Naive thymus-derived CD8-positive, alpha-beta T cell (primary cell): ENCODE data around the gene TFRC. TPM values are rescaled to one million over a fixed set of nuclear protein-coding genes. Genes with fewer than 3 reads are reported as not detected.
A peak's percentile ranks its signal among the peaks of the same experiment; 100 is the strongest.
"Not testable (repeated sequence)": the region's sequence is repeated elsewhere in the genome, so short reads cannot be mapped to it uniquely, and the experiment has no call there.

Source experiments
- ATAC-seq, 2 donors: fragments of 150-1000 bp; cut with Tn5 transposase in 1 of 2; sonication (Bioruptor Pico), chemical (Tn5 transposase) in 1 of 2; 1 replicate in 1 of 2; 2 replicates in 1 of 2; pipeline ENCODE4 v1.10.0; 2021; ENCODE audit warnings: mild to moderate bottlenecking in 2 of 2, moderate library complexity in 2 of 2
- POLR2A ChIA-PET: fragments of 350-600 bp; sonication (Branson Sonifier 250); formaldehyde crosslinking; loops from one replicate; lab custom pipeline; 2021; ENCODE audit warnings: antibody characterized with exemption; lab: Charles Lee
- DNase-seq, 10 donors: peaks; one replicate each; pipeline versions ENCODE4 v3.0.0 to v3.0.0-alpha.2; 2020 to 2022
- H3K27ac Mint-ChIP-seq, 10 donors: one replicate each; pipeline ENCODE4 v1.8.0; 2020 to 2022; ENCODE audit warnings: mild to moderate bottlenecking in 10 of 10, mixed read lengths in 10 of 10, moderate library complexity in 4 of 10, inconsistent platforms in 1 of 10
- H3K27me3 Mint-ChIP-seq, 5 donors: one replicate each; pipeline ENCODE4 v1.8.0; 2021 to 2022; ENCODE audit warnings: mixed read lengths in 5 of 5
- H3K36me3 Mint-ChIP-seq, 3 donors: one replicate each; pipeline ENCODE4 v1.8.0; 2020 to 2022; ENCODE audit warnings: mixed read lengths in 3 of 3, mild to moderate bottlenecking in 2 of 3, inconsistent platforms in 1 of 3
- H3K4me1 Mint-ChIP-seq, 4 donors: one replicate each; pipeline ENCODE4 v1.8.0; 2021 to 2022; ENCODE audit warnings: mixed read lengths in 4 of 4
- H3K4me3 Mint-ChIP-seq, 10 donors: one replicate each; pipeline ENCODE4 v1.8.0; 2020 to 2022; ENCODE audit warnings: mild to moderate bottlenecking in 10 of 10, mixed read lengths in 10 of 10, moderate library complexity in 6 of 10, inconsistent platforms in 1 of 10
- H3K9me3 Mint-ChIP-seq, 9 donors: one replicate each; pipeline ENCODE4 v1.8.0; 2020 to 2022; ENCODE audit warnings: mixed read lengths in 9 of 9, mild to moderate bottlenecking in 3 of 9, inconsistent platforms in 1 of 9, moderate library complexity in 1 of 9
- polyA plus RNA-seq, 3 donors: library from polyadenylated mRNA; unstranded; fragments of 300-500 nt; fragmentation: Illumina TruSeq; gene quantifications; one replicate each; pipeline ENCODE4 v1.2.3, GENCODE V29; 2021
- total RNA-seq, 8 experiments: library from RNA in 2 of 8; stranded (reverse) in 2 of 8; gene quantifications; one replicate each; pipeline ENCODE4 v1.2.3 and lab custom pipeline; 2021 to 2026

Gene TFRC
- total and polyA plus RNA-seq, 5 experiments from 2014 or later = 7.1 to 55.9 (median 14.5) TPM

GRCh38 chr3:196079682-196080081 lies 2.2 kb downstream of the TFRC start:
- Mint-ChIP-seq H3K36me3 (peaks cover 0 to 21% (median 0%) of the 10 kb centered on the region in 3 donors), H3K9me3 (no peaks in the 10 kb centered on the region), H3K27me3 (no peaks in the 10 kb centered on the region), H3K4me1 (peaks cover 19 to 53% (median 50%) of the 10 kb centered on the region in 4 donors), H3K4me3 (peak overlapping the region; percentile 84 to 99 (median 94)), H3K27ac (peak overlapping the region; percentile 57 to 99 (median 78))
- POLR2A ChIA-PET = interaction anchor here (1.0 to 2.1 kb wide), 2 partner anchors 101 to 113 kb away, joined by 3 to 8 read pairs; no protein-coding TSS in a partner anchor
- DNase-seq (no peak), ATAC-seq (no peak)

GRCh38 chr3:196075013-196075412 lies 6.9 kb downstream of the TFRC start:
- Mint-ChIP-seq H3K36me3 (peaks cover 4 to 66% (median 16%) of the 10 kb centered on the region in 3 donors), H3K4me1 (peaks cover 13 to 38% (median 36%) of the 10 kb centered on the region in 4 donors), H3K9me3 (no peaks in the 10 kb centered on the region), H3K27me3 (no peaks in the 10 kb centered on the region), H3K4me3 (no peak overlapping the region), H3K27ac (peak overlapping the region in 3 of 10 donors; percentile 1 to 76 (median 34))
- ATAC-seq (no peak), DNase-seq (no peak)
- POLR2A ChIA-PET = interaction anchor here (0.7 kb wide), 1 partner anchor 160 kb away, joined by 3 read pairs; no protein-coding TSS in a partner anchor

GRCh38 chr3:196073255-196073753 lies 8.6 kb downstream of the TFRC start:
- peak; percentile 33 to 83 (median 69) for DNase-seq
- Mint-ChIP-seq H3K36me3 (peaks cover 4 to 79% (median 20%) of the 10 kb centered on the region in 3 donors), H3K27me3 (no peaks in the 10 kb centered on the region), H3K9me3 (no peaks in the 10 kb centered on the region), H3K4me1 (peaks cover 6 to 24% (median 22%) of the 10 kb centered on the region in 4 donors), H3K27ac (peak overlapping the region in 5 of 10 donors; percentile 24 to 66 (median 38)), H3K4me3 (no peak overlapping the region)
- POLR2A ChIA-PET = interaction anchor here (0.6 to 2.3 kb wide), 5 partner anchors 8 to 123 kb away, joined by 4 to 7 read pairs (median 5); no protein-coding TSS in a partner anchor
- ATAC-seq = peak; percentile 99

GRCh38 chr3:196072313-196072712 lies 9.6 kb downstream of the TFRC start:
- Mint-ChIP-seq H3K36me3 (peaks cover 4 to 86% (median 27%) of the 10 kb centered on the region in 3 donors), H3K27ac (no peak overlapping the region), H3K4me1 (peaks cover 6 to 15% (median 13%) of the 10 kb centered on the region in 4 donors), H3K4me3 (no peak overlapping the region), H3K9me3 (no peaks in the 10 kb centered on the region), H3K27me3 (no peaks in the 10 kb centered on the region)
- POLR2A ChIA-PET = interaction anchor here (0.9 to 2.3 kb wide), 3 partner anchors 58 to 124 kb away, joined by 4 to 7 read pairs (median 4); no protein-coding TSS in a partner anchor
- DNase-seq = no peak
- ATAC-seq = no peak

- H3K27ac Mint-ChIP-seq, H3K4me3 Mint-ChIP-seq, H3K4me1 Mint-ChIP-seq, ATAC-seq, DNase-seq, H3K27me3 Mint-ChIP-seq, H3K9me3 Mint-ChIP-seq: not testable (repeated sequence)
- POLR2A ChIA-PET = interaction anchor here (0.7 kb wide), 1 partner anchor 154 kb away, joined by 4 read pairs; no protein-coding TSS in a partner anchor
- peaks cover 4 to 91% (median 46%) of the 10 kb centered on the region in 3 donors for H3K36me3 Mint-ChIP-seq
Measured at GRCh38 chr3:196068812-196069211, 13.1 kb downstream of the TFRC start.

GRCh38 chr3:196067439-196067838 lies 14.5 kb downstream of the TFRC start:
- DNase-seq (no peak), ATAC-seq (no peak)
- Mint-ChIP-seq H3K4me3 (no peak overlapping the region), H3K27ac (peak overlapping the region in 2 of 10 donors; percentile 6 to 35), H3K36me3 (peaks cover 4 to 92% (median 46%) of the 10 kb centered on the region in 3 donors), H3K9me3 (no peaks in the 10 kb centered on the region), H3K4me1 (peaks cover 0 to 2% (median 1%) of the 10 kb centered on the region in 4 donors), H3K27me3 (no peaks in the 10 kb centered on the region)
- POLR2A ChIA-PET = no interaction called here

- peaks cover 4 to 93% (median 48%) of the 10 kb centered on the region in 3 donors for H3K36me3 Mint-ChIP-seq
- peak overlapping the region in 7 of 10 donors; percentile 9 to 65 (median 35) for H3K27ac Mint-ChIP-seq
- POLR2A ChIA-PET = no interaction called here
- no peak overlapping the region for H3K4me3 Mint-ChIP-seq
- no peaks in the 10 kb centered on the region for H3K9me3 Mint-ChIP-seq
- ATAC-seq (no peak), DNase-seq (no peak)
- peaks cover 0 to 2% (median 1%) of the 10 kb centered on the region in 4 donors for H3K4me1 Mint-ChIP-seq
- H3K27me3 Mint-ChIP-seq = no peaks in the 10 kb centered on the region
Measured at GRCh38 chr3:196063971-196064370, 17.9 kb downstream of the TFRC start.

GRCh38 chr3:196063456-196063855 lies 18.4 kb downstream of the TFRC start:
- H3K27ac Mint-ChIP-seq = peak overlapping the region in 6 of 10 donors; percentile 9 to 57 (median 30)
- peaks cover 4 to 92% (median 48%) of the 10 kb centered on the region in 3 donors for H3K36me3 Mint-ChIP-seq
- DNase-seq (no peak), ATAC-seq (no peak)
- no peaks in the 10 kb centered on the region for H3K27me3 Mint-ChIP-seq
- H3K4me3 Mint-ChIP-seq = no peak overlapping the region
- H3K4me1 Mint-ChIP-seq = peaks cover 0 to 2% (median 1%) of the 10 kb centered on the region in 4 donors
- POLR2A ChIA-PET = no interaction called here
- no peaks in the 10 kb centered on the region for H3K9me3 Mint-ChIP-seq

- peaks cover 6 to 96% (median 51%) of the 10 kb centered on the region in 3 donors for H3K36me3 Mint-ChIP-seq
- H3K27me3 Mint-ChIP-seq = no peaks in the 10 kb centered on the region
- peak overlapping the region in 2 of 10 donors; percentile 34 to 35 for H3K27ac Mint-ChIP-seq
- DNase-seq (no peak), ATAC-seq (no peak)
- H3K4me3 Mint-ChIP-seq = no peak overlapping the region
- no peaks in the 10 kb centered on the region for H3K9me3 Mint-ChIP-seq
- POLR2A ChIA-PET = no interaction called here
- H3K4me1 Mint-ChIP-seq = peaks cover 0 to 2% (median 1%) of the 10 kb centered on the region in 4 donors
Measured at GRCh38 chr3:196063049-196063448, 18.8 kb downstream of the TFRC start.

GRCh38 chr3:196060834-196061233 lies 21.1 kb downstream of the TFRC start:
- Mint-ChIP-seq H3K27ac (peak overlapping the region in 4 of 10 donors; percentile 12 to 63 (median 53)), H3K36me3 (peaks cover 9 to 95% (median 39%) of the 10 kb centered on the region in 3 donors), H3K4me1 (peaks cover 0 to 2% (median 1%) of the 10 kb centered on the region in 4 donors), H3K27me3 (no peaks in the 10 kb centered on the region), H3K9me3 (no peaks in the 10 kb centered on the region), H3K4me3 (no peak overlapping the region)
- POLR2A ChIA-PET = interaction anchor here (0.7 kb wide), 1 partner anchor 13 kb away, joined by 5 read pairs; no protein-coding TSS in a partner anchor
- DNase-seq = no peak
- no peak for ATAC-seq

- no peak overlapping the region for H3K4me3 Mint-ChIP-seq
- ATAC-seq (no peak), DNase-seq (no peak)
- H3K27me3 Mint-ChIP-seq = no peaks in the 10 kb centered on the region
- H3K36me3 Mint-ChIP-seq = peaks cover 13 to 95% (median 35%) of the 10 kb centered on the region in 3 donors
- peak overlapping the region in 2 of 10 donors; percentile 18 to 69 for H3K27ac Mint-ChIP-seq
- H3K4me1 Mint-ChIP-seq = peaks cover 0 to 2% (median 0%) of the 10 kb centered on the region in 4 donors
- no peaks in the 10 kb centered on the region for H3K9me3 Mint-ChIP-seq
- POLR2A ChIA-PET = no interaction called here
Measured at GRCh38 chr3:196057760-196058331, 24.0 kb downstream of the TFRC start.

- not testable (repeated sequence) for H3K27ac Mint-ChIP-seq
- H3K36me3 Mint-ChIP-seq = peaks cover 13 to 95% (median 27%) of the 10 kb centered on the region in 3 donors
Measured at GRCh38 chr3:196056371-196056770, 25.5 kb downstream of the TFRC start.

More at GRCh38 chr3:196056371-196056770, 25.5 kb downstream of the TFRC start:
- DNase-seq, H3K4me1 Mint-ChIP-seq, H3K9me3 Mint-ChIP-seq, H3K4me3 Mint-ChIP-seq, POLR2A ChIA-PET, H3K27me3 Mint-ChIP-seq, ATAC-seq: not testable (repeated sequence)
